ENCODE results near the gene RBP2.

DNA sequence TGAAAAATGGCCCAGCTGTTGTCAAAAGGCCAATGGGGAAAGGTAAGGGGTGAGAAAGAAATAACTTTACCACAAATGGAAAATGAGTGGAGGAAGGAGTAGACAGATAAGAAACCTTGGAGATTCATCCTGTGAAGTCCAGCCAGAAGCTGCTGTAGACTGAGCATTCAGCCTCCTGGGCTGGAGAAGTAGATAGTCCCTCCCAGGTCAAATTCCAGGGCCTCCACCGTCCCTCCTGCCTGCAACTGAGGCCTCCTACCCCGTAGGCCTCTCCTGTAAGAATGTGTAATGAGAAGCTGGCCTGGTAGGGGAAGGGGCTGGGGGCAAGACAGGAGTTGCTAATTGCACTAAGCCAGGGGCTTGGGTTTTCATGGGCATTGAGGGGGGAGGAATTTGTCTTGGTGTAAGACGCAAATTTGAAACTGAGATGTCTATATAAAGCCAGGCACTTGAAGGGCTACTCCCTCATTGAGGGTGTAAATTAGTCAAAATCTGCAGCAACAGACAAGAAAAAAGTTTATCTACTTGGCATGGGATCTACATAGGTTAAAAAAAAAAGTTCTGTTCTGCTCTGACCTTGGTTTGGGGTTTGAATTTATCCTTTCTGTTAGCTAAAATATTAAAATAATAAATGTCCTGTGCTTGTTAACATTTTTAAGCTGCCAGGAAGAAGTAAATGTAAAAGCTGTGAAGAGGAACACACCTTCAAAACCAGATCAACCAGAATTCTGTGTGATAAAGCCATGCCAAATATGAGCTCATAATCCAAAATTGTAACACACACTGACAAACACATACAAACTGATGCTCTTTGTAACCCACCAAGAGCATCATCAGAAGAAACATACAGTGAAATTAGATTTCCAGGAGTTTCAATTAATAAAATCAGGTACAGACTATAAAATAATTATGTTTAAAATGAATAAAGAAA, 1.7 kb upstream of the RBP2 start:
- TF ChIP-seq, protein P1, sequence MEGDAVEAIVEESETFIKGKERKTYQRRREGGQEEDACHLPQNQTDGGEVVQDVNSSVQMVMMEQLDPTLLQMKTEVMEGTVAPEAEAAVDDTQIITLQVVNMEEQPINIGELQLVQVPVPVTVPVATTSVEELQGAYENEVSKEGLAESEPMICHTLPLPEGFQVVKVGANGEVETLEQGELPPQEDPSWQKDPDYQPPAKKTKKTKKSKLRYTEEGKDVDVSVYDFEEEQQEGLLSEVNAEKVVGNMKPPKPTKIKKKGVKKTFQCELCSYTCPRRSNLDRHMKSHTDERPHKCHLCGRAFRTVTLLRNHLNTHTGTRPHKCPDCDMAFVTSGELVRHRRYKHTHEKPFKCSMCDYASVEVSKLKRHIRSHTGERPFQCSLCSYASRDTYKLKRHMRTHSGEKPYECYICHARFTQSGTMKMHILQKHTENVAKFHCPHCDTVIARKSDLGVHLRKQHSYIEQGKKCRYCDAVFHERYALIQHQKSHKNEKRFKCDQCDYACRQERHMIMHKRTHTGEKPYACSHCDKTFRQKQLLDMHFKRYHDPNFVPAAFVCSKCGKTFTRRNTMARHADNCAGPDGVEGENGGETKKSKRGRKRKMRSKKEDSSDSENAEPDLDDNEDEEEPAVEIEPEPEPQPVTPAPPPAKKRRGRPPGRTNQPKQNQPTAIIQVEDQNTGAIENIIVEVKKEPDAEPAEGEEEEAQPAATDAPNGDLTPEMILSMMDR (IDR thresholded peaks at IDR 0.05; ENCODE audit: extremely low read depth in 1 of 2, insufficient read depth in 1 of 2, low read depth in 1 of 2, low read length in 2 of 2), result no peak
- TF ChIP-seq POLR2A (IDR thresholded peaks at IDR 0.05; ENCODE audit: low read depth, low read length), result no peak
- TF ChIP-seq EZH2 (IDR thresholded peaks at IDR 0.05; ENCODE audit: borderline replicate concordance, low read depth, low read length, severe bottlenecking), result no peak
